Measurements from ENCODE around the gene CCR7. TPM values are rescaled to one million over a fixed set of nuclear protein-coding genes. Genes with fewer than 3 reads are reported as not detected.
A peak's percentile ranks its signal among the peaks of the same experiment; 100 is the strongest.

Gene CCR7
- total RNA-seq, 4 donors from 2014 or later = 0.12 to 0.95 (median 0.53) TPM; not detected in 1

GRCh38 chr17:40528692-40529417, 36.4 kb downstream of the CCR7 start:
- H3K27me3 ChIP-seq = no peaks in the 10 kb centered on the region
- no peak for DNase-seq
- H3K4me3 ChIP-seq = no peak overlapping the region
- intact Hi-C loops (cut with DNase I) = no loop called here
- peak overlapping the region in 2 of 4 donors; percentile 59 to 87 for H3K27ac ChIP-seq
- no peaks in the 10 kb centered on the region for H3K36me3 ChIP-seq
- peaks cover 0 to 9% (median 0%) of the 10 kb centered on the region in 3 donors for H3K9me3 ChIP-seq
- 61 to 68% methylated on average over 10 of the region's 10 CpGs for WGBS, 2 donors
- peaks cover 30 to 90% (median 46%) of the 10 kb centered on the region in 3 donors for H3K4me1 ChIP-seq
- TF ChIP-seq CTCF (IDR thresholded peaks at IDR 0.05) (no peak), POLR2A (IDR thresholded peaks at IDR 0.05) (no peak)

GRCh38 chr17:40526668-40527067, 38.6 kb downstream of the CCR7 start:
- WGBS, 2 donors = 39 to 62% methylated on average over 3 to 4 of the region's 5 CpGs
- peaks cover 29 to 90% (median 57%) of the 10 kb centered on the region in 3 donors for H3K4me1 ChIP-seq
- peaks cover 0 to 9% (median 0%) of the 10 kb centered on the region in 3 donors for H3K9me3 ChIP-seq
- no peak for TF ChIP-seq CTCF (IDR thresholded peaks at IDR 0.05)
- no peak for TF ChIP-seq POLR2A (IDR thresholded peaks at IDR 0.05)
- no peak overlapping the region for H3K4me3 ChIP-seq
- intact Hi-C loops (cut with DNase I) = no loop called here
- DNase-seq = no peak
- no peaks in the 10 kb centered on the region for H3K27me3 ChIP-seq
- H3K36me3 ChIP-seq = no peaks in the 10 kb centered on the region
- H3K27ac ChIP-seq = peak overlapping the region in 3 of 4 donors; percentile 58 to 87 (median 59)

- Histone ChIP-seq H3K9me3 (peaks cover 0 to 9% (median 0%) of the 10 kb centered on the region in 3 donors), H3K4me1 (peaks cover 26 to 90% (median 52%) of the 10 kb centered on the region in 3 donors), H3K36me3 (no peaks in the 10 kb centered on the region), H3K27ac (peak overlapping the region in 1 of 4 donors; percentile 90), H3K27me3 (no peaks in the 10 kb centered on the region), H3K4me3 (no peak overlapping the region)
- TF ChIP-seq CTCF (IDR thresholded peaks at IDR 0.05) (no peak), POLR2A (IDR thresholded peaks at IDR 0.05) (no peak)
- DNase-seq = no peak
- intact Hi-C loops (cut with DNase I) = no loop called here
- WGBS, 2 donors = 100% methylated on average over 1 of the region's 1 CpG
Measured at GRCh38 chr17:40525294-40525693, 40.0 kb downstream of the CCR7 start.

GRCh38 chr17:40524243-40524965, 40.9 kb downstream of the CCR7 start:
- Histone ChIP-seq H3K27me3 (no peaks in the 10 kb centered on the region), H3K36me3 (no peaks in the 10 kb centered on the region), H3K4me3 (no peak overlapping the region), H3K4me1 (peaks cover 24 to 90% (median 51%) of the 10 kb centered on the region in 3 donors), H3K9me3 (peaks cover 0 to 9% (median 0%) of the 10 kb centered on the region in 3 donors), H3K27ac (peak overlapping the region; percentile 13 to 93 (median 74))
- 47 to 50% methylated on average over 3 of the region's 3 CpGs for WGBS, 2 donors
- DNase-seq = no peak
- TF ChIP-seq CTCF (IDR thresholded peaks at IDR 0.05) (no peak), POLR2A (IDR thresholded peaks at IDR 0.05) (no peak)
- intact Hi-C loops (cut with DNase I) = no loop called here

- Histone ChIP-seq H3K4me1 (peaks cover 24 to 90% (median 57%) of the 10 kb centered on the region in 3 donors), H3K4me3 (no peak overlapping the region), H3K9me3 (peaks cover 0 to 9% (median 0%) of the 10 kb centered on the region in 3 donors), H3K36me3 (no peaks in the 10 kb centered on the region), H3K27me3 (no peaks in the 10 kb centered on the region), H3K27ac (peak overlapping the region; percentile 77 to 94 (median 92))
- 60 to 63% methylated on average over 2 to 3 of the region's 5 CpGs for WGBS, 2 donors
- TF ChIP-seq POLR2A (IDR thresholded peaks at IDR 0.05) (no peak), CTCF (IDR thresholded peaks at IDR 0.05) (no peak)
- DNase-seq = no peak
- intact Hi-C loops (cut with DNase I) = no loop called here
Measured at GRCh38 chr17:40522961-40523310, 42.3 kb downstream of the CCR7 start.
